PC-3 (cell line): ENCODE measurements around the gene ECEL1. TPM values are rescaled to one million over a fixed set of nuclear protein-coding genes. Genes with fewer than 3 reads are reported as not detected.

ENCODE experiments used
- ATAC-seq: fragments of 200-7000 bp; cut with Tn5 transposase; 2 replicates; pipeline ENCODE4 v1.9.1; 2020; ENCODE audit warnings: mild to moderate bottlenecking, moderate library complexity
- BruUV-seq: library from RNA; stranded (reverse); fragments of 400-500 nt; replicated peaks from 2 replicates; lab custom pipeline; 2021; lab: Mats Ljungman, UMichigan
- CTCF ChIA-PET: fragments of 300-600 bp; sonication (Branson Sonifier 250); formaldehyde crosslinking; loops from one replicate; lab custom pipeline; 2022; ENCODE audit warnings: antibody characterized with exemption; lab: Charles Lee
- POLR2A ChIA-PET: fragments of 300-600 bp; sonication (Branson Sonifier 250); formaldehyde crosslinking; loops from one replicate; lab custom pipeline; 2022; ENCODE audit warnings: antibody characterized with exemption; ENCODE audit not compliant: unreplicated experiment; lab: Charles Lee
- DNase-seq: peaks from one replicate; pipeline ENCODE4 v3.0.0-alpha.2; 2015
- H2AFZ ChIP-seq: fragments of 300-600 bp; sonication (generic); 2 replicates; pipeline ENCODE4 v1.6.0; 2016; ENCODE audit warnings: antibody characterized with exemption, low read length
- H3F3A ChIP-seq: fragments of 300-600 bp; sonication (generic); one replicate; pipeline ENCODE4 v1.6.0; 2017; ENCODE audit warnings: antibody characterized with exemption, low read length, control low read depth, mild to moderate bottlenecking; ENCODE audit not compliant: unreplicated experiment
- H3K27ac ChIP-seq: fragments of 300-600 bp; sonication (generic); 2 replicates; pipeline ENCODE4 v1.5.1; 2016; ENCODE audit warnings: mild to moderate bottlenecking, low read length
- H3K27me3 ChIP-seq: fragments of 300-600 bp; sonication (generic); 2 replicates; pipeline ENCODE4 v1.6.1; 2016; ENCODE audit warnings: low read length, mixed read lengths
- H3K36me3 ChIP-seq: fragments of 300-600 bp; sonication (generic); 2 replicates; pipeline ENCODE4 v1.6.1; 2016; ENCODE audit warnings: low read depth, mixed run types, low read length, mixed read lengths
- H3K4me1 ChIP-seq: fragments of 300-600 bp; sonication (generic); 2 replicates; pipeline ENCODE4 v1.5.1; 2016; ENCODE audit warnings: low read length; ENCODE audit not compliant: insufficient read depth
- H3K4me2 ChIP-seq: fragments of 300-600 bp; sonication (generic); 2 replicates; pipeline ENCODE4 v1.6.0; 2016; ENCODE audit warnings: low read length
- H3K4me3 ChIP-seq: fragments of 300-600 bp; sonication (generic); 2 replicates; pipeline ENCODE4 v1.5.1; 2016; ENCODE audit warnings: mild to moderate bottlenecking, low read length, mixed read lengths
- H3K79me2 ChIP-seq: fragments of 300-600 bp; sonication (generic); 2 replicates; pipeline ENCODE4 v1.6.1; 2017; ENCODE audit warnings: low read length, mixed read lengths
- H3K9ac ChIP-seq: fragments of 300-600 bp; sonication (generic); 2 replicates; pipeline ENCODE4 v1.6.0; 2016; ENCODE audit warnings: mild to moderate bottlenecking, low read length
- H3K9me2 ChIP-seq: fragments of 300-600 bp; sonication (generic); replicated peaks from 2 replicates; pipeline ENCODE4 v1.6.1; 2016; ENCODE audit warnings: mixed run types, low read length, mixed read lengths
- H3K9me3 ChIP-seq: fragments of 300-600 bp; sonication (generic); 2 replicates; pipeline ENCODE4 v1.6.1; 2016; ENCODE audit warnings: low read length, mixed read lengths
- H4K20me1 ChIP-seq: fragments of 300-600 bp; sonication (generic); 2 replicates; pipeline ENCODE4 v1.6.1; 2016; ENCODE audit warnings: low read length, mixed read lengths
- CTCF ChIP-seq: fragments of 300-600 bp; sonication (generic); conservative IDR thresholded peaks from 2 replicates; pipeline ENCODE4 v1.5.1; 2017; ENCODE audit warnings: antibody characterized with exemption, low read depth, mild to moderate bottlenecking, low read length
- EZH2 ChIP-seq: fragments of 300-600 bp; sonication (generic); IDR thresholded peaks from one replicate; pipeline ENCODE4 v1.6.1; 2017; ENCODE audit warnings: antibody characterized with exemption, mild to moderate bottlenecking, low read length; ENCODE audit not compliant: unreplicated experiment
- EZH2phosphoT487 ChIP-seq: fragments of 300-600 bp; sonication (generic); IDR thresholded peaks from 2 replicates; pipeline ENCODE4 v1.6.1; 2018; ENCODE audit warnings: mild to moderate bottlenecking, antibody characterized with exemption, low read length, borderline replicate concordance
- intact Hi-C: fragments of 100-400 bp; cut with micrococcal nuclease; formaldehyde crosslinking; loops from 2 replicates; pipeline ENCODE4 v1.9.0; 2023
- total RNA-seq: library from RNA; depleted of rRNA; stranded (reverse); fragments of >200 nt; gene quantifications from 2 replicates; pipeline ENCODE4 v1.2.3, GENCODE V29; 2014

The ECEL1 gene
- total RNA-seq, 1 experiment from 2014 or later, result not detected

- POLR2A ChIA-PET, result no interaction called here
- no peaks in the 10 kb centered on the region for H3K9me2 ChIP-seq
- BruUV-seq, result no TSS peak
- DNase-seq (no peak), ATAC-seq (no peak)
- H3K9me3 ChIP-seq, result no peaks in the 10 kb centered on the region
- H2AFZ ChIP-seq, result no peak overlapping the region
- H3K4me2 ChIP-seq, result no peak overlapping the region
- no peaks in the 10 kb centered on the region for H3K79me2 ChIP-seq
- H3K9ac ChIP-seq, result no peak overlapping the region
- no peak for TF ChIP-seq CTCF
- TF ChIP-seq EZH2phosphoT487, result no peak
- no peak for TF ChIP-seq EZH2
- no peak overlapping the region for H3K4me3 ChIP-seq
- CTCF ChIA-PET, result no interaction called here
- no peaks in the 10 kb centered on the region for H3K4me1 ChIP-seq
- intact Hi-C loops, result no loop called here
- H3K27me3 ChIP-seq, result no peaks in the 10 kb centered on the region
- no peak overlapping the region for H3K27ac ChIP-seq
- H3K36me3 ChIP-seq, result no peaks in the 10 kb centered on the region
- no peaks in the 10 kb centered on the region for H4K20me1 ChIP-seq
- no peaks in the 10 kb centered on the region for H3F3A ChIP-seq
Measured at GRCh38 chr2:232436381-232437194, 51.0 kb downstream of the ECEL1 start.

- H3K79me2 ChIP-seq, result no peaks in the 10 kb centered on the region
- no peak overlapping the region for H3K4me3 ChIP-seq
- no peak overlapping the region for H3K27ac ChIP-seq
- H3K4me1 ChIP-seq, result no peaks in the 10 kb centered on the region
- TF ChIP-seq EZH2phosphoT487 (no peak), EZH2 (no peak), CTCF (no peak)
- POLR2A ChIA-PET, result no interaction called here
- H3K36me3 ChIP-seq, result no peaks in the 10 kb centered on the region
- H4K20me1 ChIP-seq, result no peaks in the 10 kb centered on the region
- H3K9me3 ChIP-seq, result no peaks in the 10 kb centered on the region
- no peak overlapping the region for H3K9ac ChIP-seq
- no TSS peak for BruUV-seq
- H3K27me3 ChIP-seq, result no peaks in the 10 kb centered on the region
- H2AFZ ChIP-seq, result no peak overlapping the region
- intact Hi-C loops, result no loop called here
- no peak overlapping the region for H3K4me2 ChIP-seq
- ATAC-seq (no peak), DNase-seq (no peak)
- no peaks in the 10 kb centered on the region for H3F3A ChIP-seq
- H3K9me2 ChIP-seq, result no peaks in the 10 kb centered on the region
- CTCF ChIA-PET, result no interaction called here
Measured at GRCh38 chr2:232435805-232436204, 51.8 kb downstream of the ECEL1 start.

GRCh38 chr2:232435375-232435648 lies 52.3 kb downstream of the ECEL1 start:
- Histone ChIP-seq H3K36me3 (no peaks in the 10 kb centered on the region), H3K9ac (no peak overlapping the region), H4K20me1 (no peaks in the 10 kb centered on the region), H3K4me3 (no peak overlapping the region), H3K9me2 (no peaks in the 10 kb centered on the region), H3K27ac (no peak overlapping the region), H3K4me2 (no peak overlapping the region), H3K4me1 (no peaks in the 10 kb centered on the region), H2AFZ (no peak overlapping the region), H3K27me3 (no peaks in the 10 kb centered on the region), H3K79me2 (no peaks in the 10 kb centered on the region), H3F3A (no peaks in the 10 kb centered on the region), H3K9me3 (no peaks in the 10 kb centered on the region)
- TF ChIP-seq CTCF, result no peak
- TF ChIP-seq EZH2, result no peak
- TF ChIP-seq EZH2phosphoT487, result no peak
- intact Hi-C loops, result no loop called here
- no TSS peak for BruUV-seq
- ATAC-seq (no peak), DNase-seq (no peak)
- CTCF ChIA-PET, result no interaction called here
- POLR2A ChIA-PET, result no interaction called here
